Heart right ventricle (tissue), 16 donors: Measurements from ENCODE around the gene CCSER2. TPM values are rescaled to one million over a fixed set of nuclear protein-coding genes. Genes with fewer than 3 reads are reported as not detected.

Experiments used
- ATAC-seq, 8 donors: fragments of 200-7000 bp; cut with Tn5 transposase; one replicate each; pipeline ENCODE4 v1.9.1; 2020; ENCODE audit warnings: mild to moderate bottlenecking in 8 of 8, moderate library complexity in 8 of 8, moderate number of reproducible peaks in 1 of 8
- DNase-seq, 2 donors: peaks; one replicate each; pipeline ENCODE4 v3.0.0-alpha.2; 2020
- H3K27ac ChIP-seq, 10 donors: fragments of 200-600 bp; sonication (generic) in 2 of 10; one replicate each; pipeline versions ENCODE4 v1.5.0 to v1.8.0; 2020 to 2022; ENCODE audit warnings: mild to moderate bottlenecking in 3 of 10
- H3K27me3 ChIP-seq, 7 donors: fragments of 200-600 bp; one replicate each; pipeline ENCODE4 v1.8.0; 2021 to 2022; ENCODE audit warnings: mild to moderate bottlenecking in 2 of 7
- H3K36me3 ChIP-seq, 9 donors: fragments of 200-600 bp; sonication (generic) in 1 of 9; one replicate each; pipeline versions ENCODE4 v1.5.0 to v1.8.0; 2020 to 2022; ENCODE audit warnings: mild to moderate bottlenecking in 2 of 9
- H3K4me1 ChIP-seq, 9 donors: fragments of 200-600 bp; sonication (generic) in 1 of 9; one replicate each; pipeline versions ENCODE4 v1.5.0 to v1.8.0; 2020 to 2022; ENCODE audit warnings: mild to moderate bottlenecking in 4 of 9
- H3K4me3 ChIP-seq, 10 donors: fragments of 200-600 bp; sonication (generic) in 2 of 10; one replicate each; pipeline versions ENCODE4 v1.5.0 to v1.8.0; 2020 to 2022; ENCODE audit warnings: mild to moderate bottlenecking in 7 of 10, moderate library complexity in 2 of 10
- H3K9me3 ChIP-seq, 11 donors: fragments of 200-600 bp in 10 of 11; sonication (generic) in 2 of 11; one replicate each; pipeline versions ENCODE4 v1.5.0 to v1.8.0; 2013 to 2022; ENCODE audit warnings: mild to moderate bottlenecking in 2 of 11, control low read depth in 1 of 11, moderate library complexity in 1 of 11
- CTCF ChIP-seq, 9 donors: fragments of 200-600 bp; sonication (generic) in 2 of 9; IDR thresholded peaks; one replicate each; pipeline versions ENCODE4 v1.5.0 to v1.8.0; 2021 to 2022; ENCODE audit warnings: antibody characterized with exemption in 9 of 9, mild to moderate bottlenecking in 5 of 9, moderate library complexity in 1 of 9
- WGBS, 2 donors: extraction: QIAGEN DNeasy Blood & Tissue Kit; methylation state at CpG; one replicate each; pipeline ENCODE4 v1.1.7; 2013; ENCODE audit warnings: inconsistent platforms in 1 of 2; 5-methylcytosine and 5-hydroxymethylcytosine counted together
- intact Hi-C, 10 donors: fragments of 100-400 bp; cut with DNase I; formaldehyde crosslinking; loops; one replicate each; pipeline versions ENCODE4 v1.11.1 to v1.14.2; 2022
- polyA plus RNA-seq, 2 donors: library from polyadenylated mRNA; stranded (reverse); fragments of 200-250 nt; gene quantifications; one replicate each; pipeline ENCODE4 v1.2.3, GENCODE V29; 2013
- total RNA-seq, 10 donors: library from RNA; stranded (reverse); fragmentation: NEBNext Ultra II Directional in 3 of 10; extraction: Animal tissue kit (Norgen Biotek cat#: 25700) in 3 of 10; gene quantifications; one replicate each; pipeline versions ENCODE4 v1.2.1 to v1.2.4, GENCODE V29; 2021 to 2023
- donor health status: Arrhythmogenic right ventricular cardiomyopathy.
- donor health status: ischemic (EF 13 %, LVEDD 7.1; RV severe dilation, severe dysfunction).
- donor health status: healthy with polysubstance abuse.
- donor health status: DM: no; HTN: yes; CAD: no.
- donor health status: DM: no; HTN: no; CAD: no.
- donor health status: ischemic (EF 25% LVEDD 6.9; RV normal size, moderate dysfunction).
- donor health status: ischemic (EF 25% LVEDD 5.7; RV mildly dilated, moderate dysfunction).
- donor health status: healthy.
- donor health status: DM: yes; HTN: yes; CAD: no.
- donor health status: Ischemic cardiomyopathy.
- donor health status: ischemic (EF 35%, LVEDD 5.7; RV mildly dilated, moderate dysfunction).
- donor health status: nonischemic (EF 11% LVEDD 7.7; RV severe dilation, severe dysfunction).
- donor health status: DM: yes; HTN: yes; CAD: no.
- donor health status: PGD.
- donor health status: ischemic (EF 29% LVEDD 5.4; RV normal size, mild dysfunction).
- donor health status: nonischemic (EF 23%, LVEDD 6.1; RV moderate dilation, normal function).

The CCSER2 gene
- total and polyA plus RNA-seq, 12 donors = 27.5 to 252 (median 198) TPM

- no peaks in the 10 kb centered on the region for H3K27me3 ChIP-seq
- WGBS, 2 donors = 87 to 89% methylated on average over 11 of the region's 11 CpGs
- no peak for TF ChIP-seq CTCF (IDR thresholded peaks at IDR 0.05)
- intact Hi-C loops = no loop called here
- ATAC-seq (no peak), DNase-seq (no peak)
- H3K36me3 ChIP-seq = no peaks in the 10 kb centered on the region
- peaks cover 4 to 64% (median 47%) of the 10 kb centered on the region in 9 donors for H3K4me1 ChIP-seq
- no peak overlapping the region for H3K4me3 ChIP-seq
- H3K27ac ChIP-seq = no peak overlapping the region
- no peaks in the 10 kb centered on the region for H3K9me3 ChIP-seq
Observed at GRCh38 chr10:84353052-84353803, 24.8 kb downstream of the CCSER2 start.

- Histone ChIP-seq H3K4me1 (peaks cover 0 to 65% (median 43%) of the 10 kb centered on the region in 9 donors), H3K27ac (no peak overlapping the region), H3K36me3 (no peaks in the 10 kb centered on the region), H3K9me3 (no peaks in the 10 kb centered on the region), H3K4me3 (no peak overlapping the region), H3K27me3 (no peaks in the 10 kb centered on the region)
- DNase-seq (no peak), ATAC-seq (no peak)
- WGBS, 2 donors = 87 to 90% methylated on average over 4 of the region's 4 CpGs
- TF ChIP-seq CTCF (IDR thresholded peaks at IDR 0.05) = no peak
- intact Hi-C loops = no loop called here
Observed at GRCh38 chr10:84354623-84355022, 26.2 kb downstream of the CCSER2 start.

- TF ChIP-seq CTCF (IDR thresholded peaks at IDR 0.05) = no peak
- H3K9me3 ChIP-seq = no peaks in the 10 kb centered on the region
- intact Hi-C loops = no loop called here
- peaks cover 0 to 65% (median 41%) of the 10 kb centered on the region in 9 donors for H3K4me1 ChIP-seq
- no peaks in the 10 kb centered on the region for H3K27me3 ChIP-seq
- no peak overlapping the region for H3K27ac ChIP-seq
- H3K36me3 ChIP-seq = no peaks in the 10 kb centered on the region
- WGBS, 2 donors = 94 to 96% methylated on average over 2 of the region's 2 CpGs
- DNase-seq = no peak
- no peak overlapping the region for H3K4me3 ChIP-seq
- ATAC-seq = no peak
Observed at GRCh38 chr10:84355106-84355505, 26.7 kb downstream of the CCSER2 start.

- intact Hi-C loops = no loop called here
- no peak overlapping the region for H3K27ac ChIP-seq
- DNase-seq (no peak), ATAC-seq (no peak)
- H3K9me3 ChIP-seq = no peaks in the 10 kb centered on the region
- no peaks in the 10 kb centered on the region for H3K27me3 ChIP-seq
- peaks cover 0 to 67% (median 44%) of the 10 kb centered on the region in 9 donors for H3K4me1 ChIP-seq
- no peak for TF ChIP-seq CTCF (IDR thresholded peaks at IDR 0.05)
- H3K36me3 ChIP-seq = no peaks in the 10 kb centered on the region
- no peak overlapping the region for H3K4me3 ChIP-seq
- 81 to 83% methylated on average over 2 of the region's 2 CpGs for WGBS, 2 donors
Observed at GRCh38 chr10:84356928-84357327, 28.5 kb downstream of the CCSER2 start.
